Measurements from ENCODE around the gene MYMX.

DNA sequence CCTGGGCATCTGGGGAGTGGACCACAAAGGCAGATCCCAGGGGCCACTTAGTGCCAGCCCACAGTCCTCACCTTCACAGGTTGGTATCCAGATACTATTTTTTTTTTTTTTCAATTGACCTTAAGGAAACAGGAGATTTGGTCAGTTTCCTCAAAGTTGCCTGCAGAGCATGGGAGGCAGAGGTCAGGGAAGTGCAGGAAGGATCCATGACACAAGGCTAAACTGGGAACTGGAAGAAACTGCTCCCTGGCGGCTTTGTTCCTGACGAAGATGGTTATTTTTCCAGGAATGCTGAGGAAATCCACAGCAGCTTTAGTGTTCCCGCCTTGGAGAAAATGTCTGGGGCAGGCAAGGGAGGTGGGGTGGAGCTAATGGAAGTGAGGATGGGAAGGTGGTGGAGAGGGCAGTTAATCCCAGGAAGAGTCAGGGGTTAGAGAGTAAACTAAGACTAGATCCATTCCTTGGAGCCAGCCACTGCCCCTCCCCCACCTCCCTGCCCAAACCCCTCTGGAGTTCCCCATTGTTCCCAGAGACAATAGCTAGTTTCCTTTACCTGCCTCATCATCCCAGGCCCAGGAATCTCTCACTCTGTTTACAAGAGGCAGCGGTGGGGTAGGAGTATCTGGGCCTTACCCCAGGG, 14.3 kb upstream of the MYMX start:
- TF ChIP-seq, protein P1, sequence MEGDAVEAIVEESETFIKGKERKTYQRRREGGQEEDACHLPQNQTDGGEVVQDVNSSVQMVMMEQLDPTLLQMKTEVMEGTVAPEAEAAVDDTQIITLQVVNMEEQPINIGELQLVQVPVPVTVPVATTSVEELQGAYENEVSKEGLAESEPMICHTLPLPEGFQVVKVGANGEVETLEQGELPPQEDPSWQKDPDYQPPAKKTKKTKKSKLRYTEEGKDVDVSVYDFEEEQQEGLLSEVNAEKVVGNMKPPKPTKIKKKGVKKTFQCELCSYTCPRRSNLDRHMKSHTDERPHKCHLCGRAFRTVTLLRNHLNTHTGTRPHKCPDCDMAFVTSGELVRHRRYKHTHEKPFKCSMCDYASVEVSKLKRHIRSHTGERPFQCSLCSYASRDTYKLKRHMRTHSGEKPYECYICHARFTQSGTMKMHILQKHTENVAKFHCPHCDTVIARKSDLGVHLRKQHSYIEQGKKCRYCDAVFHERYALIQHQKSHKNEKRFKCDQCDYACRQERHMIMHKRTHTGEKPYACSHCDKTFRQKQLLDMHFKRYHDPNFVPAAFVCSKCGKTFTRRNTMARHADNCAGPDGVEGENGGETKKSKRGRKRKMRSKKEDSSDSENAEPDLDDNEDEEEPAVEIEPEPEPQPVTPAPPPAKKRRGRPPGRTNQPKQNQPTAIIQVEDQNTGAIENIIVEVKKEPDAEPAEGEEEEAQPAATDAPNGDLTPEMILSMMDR (IDR thresholded peaks at IDR 0.05) = no peak
- TF ChIP-seq POLR2A (IDR thresholded peaks at IDR 0.05) = no peak

All from right lobe of liver (tissue), 4 donors.